Esophagus muscularis mucosa (tissue), 4 donors: ENCODE data around the gene PRKCB. TPM values are rescaled to one million over a fixed set of nuclear protein-coding genes. Genes with fewer than 3 reads are reported as not detected.

Experiments used
- DNase-seq: peaks from one replicate; pipeline ENCODE4 v3.0.0-alpha.2; 2017; ENCODE audit errors: extremely low spot score
- H3K27ac ChIP-seq, 4 donors: fragments of 200-600 bp; sonication (generic); replicated peaks in 1 of 4; 1 replicate in 3 of 4; 2 replicates in 1 of 4; pipeline ENCODE4 v1.5.1; 2016 to 2019; ENCODE audit warnings: mild to moderate bottlenecking in 1 of 4
- H3K27me3 ChIP-seq, 4 donors: fragments of 200-600 bp; sonication (generic); one replicate each; pipeline versions ENCODE4 v1.5.1 to v1.6.0; 2016 to 2019
- H3K36me3 ChIP-seq, 4 donors: fragments of 200-600 bp; sonication (generic); one replicate each; pipeline ENCODE4 v1.5.1; 2016 to 2019
- H3K4me1 ChIP-seq, 4 donors: fragments of 200-600 bp; sonication (generic); one replicate each; pipeline ENCODE4 v1.5.1; 2016 to 2019
- H3K4me3 ChIP-seq, 4 donors: fragments of 200-600 bp; sonication (generic); 1 replicate in 2 of 4; 2 replicates in 2 of 4; pipeline ENCODE4 v1.5.1; 2016 to 2019; ENCODE audit warnings: mild to moderate bottlenecking in 4 of 4, moderate library complexity in 1 of 4
- H3K9me3 ChIP-seq, 4 donors: fragments of 200-600 bp; sonication (generic); 1 replicate in 3 of 4; 2 replicates in 1 of 4; pipeline ENCODE4 v1.5.1; 2016 to 2019
- CTCF ChIP-seq, 3 experiments: fragments of 200-600 bp in 2 of 3; fragments of 450-650 bp in 1 of 3; sonication (generic) in 2 of 3; IDR thresholded peaks; one replicate each; pipeline ENCODE4 v1.5.1; 2017 to 2019; ENCODE audit warnings: antibody characterized with exemption in 3 of 3, mild to moderate bottlenecking in 2 of 3, moderate library complexity in 1 of 3
- EP300 ChIP-seq: sonication (generic); formaldehyde crosslinking; IDR thresholded peaks from one replicate; pipeline ENCODE4 v1.6.1; 2017; ENCODE audit warnings: antibody characterized with exemption
- POLR2A ChIP-seq: fragments of 450-650 bp; IDR thresholded peaks from one replicate; pipeline ENCODE4 v1.6.1; 2017; ENCODE audit warnings: antibody characterized with exemption, moderate library complexity, mild to moderate bottlenecking, low read depth
- POLR2AphosphoS5 ChIP-seq, 2 donors: sonication (generic); formaldehyde crosslinking; IDR thresholded peaks; one replicate each; pipeline ENCODE4 v1.6.1; 2017; ENCODE audit warnings: antibody characterized with exemption in 2 of 2
- WGBS: methylation state at CpG from one replicate; pipeline ENCODE4 v1.1.5; 2018; 5-methylcytosine and 5-hydroxymethylcytosine counted together
- intact Hi-C: fragments of 100-400 bp; cut with DNase I; formaldehyde crosslinking; loops from one replicate; pipeline ENCODE4 v1.15.1; 2023
- total RNA-seq, 4 donors: library from RNA; depleted of rRNA; stranded (reverse); fragments of >200 nt; gene quantifications; one replicate each; pipeline versions ENCODE4 v1.1.0 to v1.2.1, GENCODE V29; 2016

PRKCB gene
- total RNA-seq, 4 donors from 2014 or later = 5.8 to 15.6 (median 9.7) TPM

GRCh38 chr16:24113115-24113745 lies 277.4 kb downstream of the PRKCB start:
- WGBS = 95% methylated on average over 2 of the region's 2 CpGs
- H3K4me1 ChIP-seq = no peaks in the 10 kb centered on the region

GRCh38 chr16:24114876-24115275 lies 279.1 kb downstream of the PRKCB start:
- no peak for TF ChIP-seq POLR2A
- no peak for TF ChIP-seq EP300
- no peak for TF ChIP-seq POLR2AphosphoS5 (IDR thresholded peaks at IDR 0.05)
- no peak for TF ChIP-seq CTCF (IDR thresholded peaks at IDR 0.05)
- DNase-seq = no peak
- Histone ChIP-seq H3K27ac (no peak overlapping the region), H3K36me3 (no peaks in the 10 kb centered on the region), H3K4me3 (no peak overlapping the region), H3K4me1 (no peaks in the 10 kb centered on the region), H3K9me3 (no peaks in the 10 kb centered on the region), H3K27me3 (no peaks in the 10 kb centered on the region)
- intact Hi-C loops = no loop called here
- WGBS = 82% methylated on average over 2 of the region's 2 CpGs

More at GRCh38 chr16:24113115-24113745, 277.4 kb downstream of the PRKCB start:
- H3K9me3 ChIP-seq = no peaks in the 10 kb centered on the region
- H3K4me3 ChIP-seq = no peak overlapping the region
- H3K27me3 ChIP-seq = no peaks in the 10 kb centered on the region
- no peaks in the 10 kb centered on the region for H3K36me3 ChIP-seq
- no peak for TF ChIP-seq CTCF (IDR thresholded peaks at IDR 0.05)
- DNase-seq = no peak
- no peak overlapping the region for H3K27ac ChIP-seq
- intact Hi-C loops = no loop called here

- 90% methylated on average over 10 of the region's 10 CpGs for WGBS
Measured at GRCh38 chr16:24116046-24116776, 280.4 kb downstream of the PRKCB start.

GRCh38 chr16:24116989-24117388 lies 281.2 kb downstream of the PRKCB start:
- intact Hi-C loops = no loop called here
- DNase-seq = no peak
- TF ChIP-seq POLR2AphosphoS5 (IDR thresholded peaks at IDR 0.05) (no peak), EP300 (no peak), CTCF (IDR thresholded peaks at IDR 0.05) (no peak), POLR2A (no peak)
- no peaks in the 10 kb centered on the region for H3K4me1 ChIP-seq
- H3K27me3 ChIP-seq = no peaks in the 10 kb centered on the region
- no peaks in the 10 kb centered on the region for H3K36me3 ChIP-seq
- H3K9me3 ChIP-seq = no peaks in the 10 kb centered on the region
- WGBS = 72% methylated on average over 9 of the region's 9 CpGs
- H3K27ac ChIP-seq = no peak overlapping the region
- H3K4me3 ChIP-seq = no peak overlapping the region

More at GRCh38 chr16:24116046-24116776, 280.4 kb downstream of the PRKCB start:
- no peaks in the 10 kb centered on the region for H3K9me3 ChIP-seq
- intact Hi-C loops = no loop called here
- no peak overlapping the region for H3K4me3 ChIP-seq
- no peak for TF ChIP-seq EP300
- no peak for TF ChIP-seq CTCF (IDR thresholded peaks at IDR 0.05)
- no peak for TF ChIP-seq POLR2A
- no peak for TF ChIP-seq POLR2AphosphoS5 (IDR thresholded peaks at IDR 0.05)
- no peak overlapping the region for H3K27ac ChIP-seq
- no peak for DNase-seq
- H3K36me3 ChIP-seq = no peaks in the 10 kb centered on the region
- no peaks in the 10 kb centered on the region for H3K27me3 ChIP-seq
- no peaks in the 10 kb centered on the region for H3K4me1 ChIP-seq
